HG02571 (cell line): ENCODE results near the gene CORO1C.
"Not testable (repeated sequence)": the region's sequence is repeated elsewhere in the genome, so short reads cannot be mapped to it uniquely, and the experiment has no call there.

ENCODE experiments used
- ATAC-seq: cut with Tn5 transposase; IDR thresholded peaks from one replicate; pipeline ENCODE4 v1.9.1; 2021; ENCODE audit warnings: mild to moderate bottlenecking, moderate library complexity; ENCODE audit not compliant: unreplicated experiment

CORO1C gene

GRCh38 chr12:108638141-108638827 lies 93.0 kb downstream of the CORO1C start:
- ATAC-seq: no peak

GRCh38 chr12:108637222-108637971 lies 93.9 kb downstream of the CORO1C start:
- no peak for ATAC-seq

DNA sequence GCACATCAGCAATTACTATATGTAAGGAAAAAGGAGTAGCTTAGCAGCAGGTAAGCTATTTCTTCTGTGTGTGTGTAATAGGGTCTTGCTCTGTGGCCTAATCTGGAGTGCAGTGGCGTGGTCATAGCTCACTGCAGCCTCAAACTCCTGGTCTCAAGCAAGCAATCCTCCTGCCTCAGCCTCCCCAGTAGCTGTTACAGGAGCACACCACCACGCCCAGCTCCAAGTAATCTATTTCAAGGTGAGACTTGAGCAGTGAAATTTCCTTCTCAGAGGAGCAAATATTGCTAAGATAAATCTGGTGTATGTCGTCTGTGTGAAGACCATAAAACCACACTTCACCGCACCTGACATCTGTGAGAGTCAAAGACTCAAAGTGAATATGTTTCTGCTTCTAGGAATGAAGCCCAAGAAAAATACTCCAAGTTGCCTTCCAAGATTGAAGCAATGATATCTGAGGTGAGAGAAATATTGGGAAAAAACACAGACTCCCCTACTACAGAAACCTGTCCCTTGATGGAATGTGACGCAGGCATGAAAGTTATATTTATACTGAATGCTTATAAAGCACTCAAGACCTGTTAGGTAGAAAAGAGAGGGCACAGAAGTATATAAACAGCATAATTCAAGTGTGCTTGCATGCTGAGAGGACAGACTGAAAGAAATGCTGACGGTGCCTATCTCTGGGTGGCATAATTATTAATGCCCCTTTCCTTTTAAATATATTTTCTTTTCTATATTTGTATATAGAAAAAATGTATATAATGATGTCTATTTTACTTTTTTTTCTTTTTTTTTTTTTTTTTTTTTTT lies 95.1 kb downstream of the CORO1C start:
- no peak for ATAC-seq

GRCh38 chr12:108635201-108635996 lies 95.9 kb downstream of the CORO1C start:
- peak; percentile 43 for ATAC-seq

GRCh38 chr12:108634341-108634751 lies 97.0 kb downstream of the CORO1C start:
- ATAC-seq: no peak

- ATAC-seq: peak; percentile 54
Measured at GRCh38 chr12:108633534-108634248, 97.6 kb downstream of the CORO1C start, which contains the start of gene SELPLG. SELPLG (minus strand) TSS chr12:108633894; CDS start chr12:108624307, 9,587 bp downstream.

DNA sequence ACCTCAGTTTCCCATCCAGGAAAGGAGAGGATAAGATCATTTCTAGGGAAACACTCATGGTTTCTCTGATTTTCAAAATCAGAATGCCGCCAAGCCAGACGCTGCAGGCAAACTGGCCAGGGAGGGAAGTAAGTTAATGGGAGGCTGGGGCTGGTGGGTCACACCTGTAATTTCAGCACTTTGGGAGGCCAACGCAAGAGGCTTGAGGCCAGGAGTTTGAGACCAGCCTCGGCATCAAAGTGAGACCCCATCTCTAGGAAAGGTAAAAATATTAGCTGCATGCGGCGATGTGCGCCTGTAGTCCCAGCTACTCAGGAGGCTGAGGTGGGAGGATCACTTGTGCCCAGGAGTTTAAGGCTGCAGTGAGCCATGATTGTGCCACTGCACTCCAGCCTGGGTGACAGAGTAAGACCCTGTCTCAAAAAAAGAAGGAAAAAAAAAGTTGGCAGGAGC lies 98.2 kb downstream of the CORO1C start:
- no peak for ATAC-seq

DNA sequence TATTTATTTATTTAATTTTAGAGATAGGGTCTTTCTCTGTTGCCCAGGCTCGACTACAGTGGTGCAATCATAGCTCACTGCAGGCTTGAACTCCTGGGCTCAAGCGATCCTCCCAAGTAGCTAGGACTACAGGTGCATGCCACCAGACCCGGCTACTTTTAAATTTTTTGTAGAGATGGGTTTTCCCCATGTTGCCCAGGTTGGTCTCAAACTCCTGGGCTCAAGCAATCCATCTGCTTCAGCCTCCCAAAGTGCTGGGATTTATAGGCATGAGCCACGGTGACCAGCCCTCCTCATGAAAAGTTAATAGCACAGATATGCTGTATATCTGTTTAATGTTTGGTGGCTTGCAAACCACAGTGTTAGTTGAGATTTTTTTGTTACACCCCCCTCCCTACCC lies 100.1 kb downstream of the CORO1C start:
- not testable (repeated sequence) for ATAC-seq

DNA sequence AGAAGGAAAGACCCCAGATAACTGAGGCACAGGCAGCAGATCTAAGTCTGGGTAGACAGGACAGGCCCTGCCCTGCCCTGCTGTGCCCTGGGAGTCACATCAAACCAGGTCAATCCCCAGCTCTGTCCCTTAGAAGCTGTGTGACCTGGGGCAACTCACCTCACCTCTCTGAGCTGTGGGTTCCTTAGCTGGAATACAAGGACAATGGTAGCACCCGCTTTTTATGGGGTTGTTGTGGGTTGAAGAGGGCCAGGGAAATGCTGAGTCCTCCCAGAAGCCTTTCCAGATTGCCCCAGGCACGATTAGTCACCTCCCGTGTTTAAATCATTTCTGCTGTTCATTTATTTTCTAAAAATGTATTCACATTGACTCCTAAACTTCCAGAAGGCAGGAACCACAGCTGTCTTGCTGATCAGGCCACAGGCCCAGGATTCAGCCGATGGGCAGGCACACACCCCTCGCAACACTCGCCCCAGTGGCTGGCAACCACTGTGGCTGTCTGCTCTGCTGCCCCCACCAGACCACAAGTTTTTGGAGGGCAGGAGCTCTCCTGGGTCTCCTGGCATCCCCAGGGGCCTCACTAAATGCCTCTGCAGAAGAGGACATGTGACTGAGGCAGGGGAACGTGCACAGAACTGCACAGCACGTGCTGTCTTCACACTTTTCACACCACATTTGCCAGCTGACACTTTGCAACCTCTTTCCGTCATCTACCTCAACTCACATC lies 100.7 kb downstream of the CORO1C start:
- ATAC-seq: no peak

DNA sequence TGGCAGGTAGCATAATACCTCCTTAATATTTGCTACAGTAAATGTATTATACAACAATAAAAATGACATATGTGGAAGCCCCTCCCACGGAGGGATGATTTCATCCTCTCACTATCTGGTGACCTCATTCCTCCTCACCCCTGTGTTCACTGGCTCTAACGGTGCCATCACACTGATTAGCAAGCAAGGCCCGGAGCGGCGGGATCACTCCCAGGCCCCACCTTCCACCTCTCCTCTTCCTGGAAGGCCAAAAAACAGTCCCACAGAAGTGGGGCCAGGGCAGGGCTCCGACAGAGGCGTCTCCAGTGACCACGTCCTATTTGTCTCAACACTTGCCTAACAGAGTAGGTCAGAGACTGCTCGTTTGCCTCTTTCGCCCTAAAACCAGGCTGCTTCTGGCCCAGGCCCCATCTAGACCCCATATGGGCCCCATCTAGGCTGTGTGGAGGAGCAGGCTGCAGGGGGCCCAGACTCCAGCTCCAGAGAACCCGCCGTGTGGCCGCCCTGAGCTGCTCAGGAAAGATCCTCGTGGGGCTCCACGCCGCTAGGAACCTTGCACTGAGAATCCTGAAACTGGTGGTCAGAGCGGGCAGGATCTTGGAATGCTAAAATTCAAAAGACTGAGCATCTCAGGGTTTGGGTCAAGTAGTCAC lies 101.4 kb downstream of the CORO1C start:
- no peak for ATAC-seq

- ATAC-seq: no peak
Measured at GRCh38 chr12:108629151-108629550, 102.2 kb downstream of the CORO1C start.

DNA sequence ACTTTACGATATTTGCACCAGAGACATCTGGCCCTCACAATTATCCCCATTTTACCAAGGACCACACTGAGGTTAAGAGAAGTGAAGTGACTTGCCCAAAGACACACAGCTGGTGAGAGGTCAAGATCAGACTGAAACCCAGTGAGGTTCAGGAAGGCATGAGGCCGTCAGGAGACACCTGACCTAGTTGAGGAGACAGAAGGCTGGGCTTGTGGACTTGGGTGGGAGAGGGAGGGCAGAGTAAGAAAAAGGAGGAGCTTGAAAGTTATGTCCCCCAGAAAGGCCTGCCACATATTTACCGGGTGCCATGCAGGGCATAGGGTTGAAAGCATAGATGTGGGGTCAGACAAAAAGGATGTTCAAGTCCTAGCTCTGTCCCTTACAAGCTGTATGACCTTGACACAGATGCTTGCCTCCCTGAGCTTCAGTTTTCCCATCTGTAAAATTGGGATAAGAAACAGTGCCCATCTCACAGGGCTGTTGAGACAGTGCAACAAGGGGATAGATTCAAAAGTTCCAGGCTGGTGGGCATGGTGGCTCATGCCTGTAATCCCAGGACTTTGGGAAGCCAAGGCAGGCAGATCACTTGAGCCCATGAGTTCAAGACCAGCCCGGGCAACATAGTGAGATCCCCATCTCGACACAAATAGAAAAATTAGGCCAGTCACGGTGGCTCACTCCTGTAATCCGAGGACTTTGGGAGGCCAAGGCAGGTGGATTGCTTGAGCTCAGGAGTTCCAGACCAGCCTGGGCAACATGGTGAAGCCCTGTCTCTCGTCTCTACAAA lies 104.0 kb downstream of the CORO1C start:
- no peak for ATAC-seq

DNA sequence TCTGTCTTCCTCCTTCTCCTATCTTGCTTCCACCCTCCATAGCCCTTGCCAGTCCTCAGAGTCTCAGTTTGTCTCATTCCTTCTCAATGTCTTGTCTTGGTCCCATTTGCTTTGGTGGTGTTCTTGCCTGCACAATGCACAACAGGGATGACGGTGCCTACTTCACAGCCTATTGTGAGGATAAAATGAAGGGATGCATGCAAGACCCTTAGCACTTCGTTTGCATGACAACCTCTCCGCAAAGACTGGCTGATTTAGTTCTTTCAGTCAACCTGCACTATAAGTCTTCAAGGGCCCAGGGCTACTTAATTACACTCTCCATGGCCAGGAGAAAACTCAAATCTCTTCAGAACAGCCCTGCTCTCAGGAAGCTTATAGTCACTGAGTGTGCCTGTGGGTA lies 106.1 kb downstream of the CORO1C start:
- no peak for ATAC-seq

DNA sequence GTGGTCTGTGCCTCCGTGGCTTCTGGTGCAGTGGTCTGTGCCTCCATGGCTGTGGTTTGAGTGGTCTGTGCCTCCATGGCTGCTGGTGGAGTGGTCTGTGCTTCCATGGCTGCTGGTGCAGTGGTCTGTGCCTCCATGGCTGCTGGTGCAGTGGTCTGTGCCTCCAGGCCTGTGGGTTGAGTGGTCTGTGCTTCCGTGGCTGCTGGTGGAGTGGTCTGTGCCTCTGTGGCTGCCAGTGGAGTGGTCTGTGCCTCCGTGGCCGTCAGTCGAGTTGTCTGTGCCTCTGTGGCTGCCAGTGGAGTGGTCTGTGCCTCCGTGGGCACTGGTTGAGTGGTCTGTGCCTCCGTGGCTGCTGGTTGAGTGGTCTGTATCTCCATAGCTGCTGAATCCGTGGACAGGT lies 107.7 kb downstream of the CORO1C start:
- no peak for ATAC-seq

GRCh38 chr12:108622921-108623514 lies 108.3 kb downstream of the CORO1C start:
- ATAC-seq: no peak

GRCh38 chr12:108622421-108622820 lies 108.9 kb downstream of the CORO1C start:
- ATAC-seq: no peak

GRCh38 chr12:108621161-108621560 lies 110.2 kb downstream of the CORO1C start:
- no peak for ATAC-seq
